Gastroesophageal sphincter (tissue), 4 donors: Measurements from ENCODE around the gene MED9. TPM values are rescaled to one million over a fixed set of nuclear protein-coding genes. Genes with fewer than 3 reads are reported as not detected.

Source experiments
- ATAC-seq: fragments of 150-250 bp; one replicate; pipeline ENCODE4 v1.9.1; 2016; ENCODE audit warnings: mild to moderate bottlenecking, moderate library complexity
- H3K27ac ChIP-seq, 4 donors: fragments of 200-600 bp; sonication (generic) in 3 of 4; 1 replicate in 3 of 4; 2 replicates in 1 of 4; pipeline ENCODE4 v1.5.1; 2016 to 2019
- H3K27me3 ChIP-seq: fragments of 200-600 bp; sonication (generic); one replicate; pipeline ENCODE4 v1.5.1; 2019
- H3K36me3 ChIP-seq, 2 donors: fragments of 200-600 bp; sonication (generic); one replicate each; pipeline ENCODE4 v1.5.1; 2019; ENCODE audit warnings: control low read depth in 1 of 2
- H3K4me1 ChIP-seq, 3 donors: fragments of 200-600 bp; sonication (generic); 1 replicate in 2 of 3; 2 replicates in 1 of 3; pipeline ENCODE4 v1.5.1; 2016 to 2019; ENCODE audit warnings: control low read depth in 2 of 3
- H3K4me3 ChIP-seq, 2 donors: fragments of 200-600 bp; sonication (generic); one replicate each; pipeline ENCODE4 v1.5.1; 2019; ENCODE audit warnings: mild to moderate bottlenecking in 1 of 2, moderate library complexity in 1 of 2
- H3K9me3 ChIP-seq, 3 donors: fragments of 200-600 bp; sonication (generic); one replicate each; pipeline ENCODE4 v1.5.1; 2017 to 2019; ENCODE audit warnings: control low read depth in 2 of 3
- CTCF ChIP-seq, 4 experiments: fragments of 200-600 bp in 2 of 4; fragments of 450-650 bp in 2 of 4; sonication (generic) in 1 of 4; IDR thresholded peaks; one replicate each; pipeline ENCODE4 v1.5.1; 2017 to 2019; ENCODE audit warnings: antibody characterized with exemption in 4 of 4, mild to moderate bottlenecking in 2 of 4, moderate library complexity in 2 of 4
- EP300 ChIP-seq: sonication (generic); formaldehyde crosslinking; IDR thresholded peaks from one replicate; pipeline ENCODE4 v1.6.1; 2017; ENCODE audit warnings: antibody characterized with exemption, mild to moderate bottlenecking
- POLR2A ChIP-seq, 2 donors: fragments of 450-650 bp; IDR thresholded peaks; one replicate each; pipeline ENCODE4 v1.6.1; 2017; ENCODE audit warnings: antibody characterized with exemption in 2 of 2, mild to moderate bottlenecking in 2 of 2, moderate library complexity in 1 of 2
- POLR2AphosphoS5 ChIP-seq: sonication (generic); formaldehyde crosslinking; IDR thresholded peaks from one replicate; pipeline ENCODE4 v1.6.1; 2017; ENCODE audit warnings: antibody characterized with exemption
- WGBS, 2 donors: methylation state at CpG; one replicate each; pipeline ENCODE4 v1.1.5; 2018; ENCODE audit warnings: low coverage in 1 of 2; 5-methylcytosine and 5-hydroxymethylcytosine counted together
- total RNA-seq, 4 donors: library from RNA; depleted of rRNA; stranded (reverse); fragments of >200 nt; gene quantifications; one replicate each; pipeline ENCODE4 v1.1.0, GENCODE V29; 2016

MED9 gene
- total RNA-seq, 4 donors from 2014 or later, result 9.1 to 19.5 (median 16.6) TPM

GRCh38 chr17:17434477-17434876, 42.3 kb upstream of the MED9 start:
- peaks cover 50% of the 10 kb centered on the region for H3K27me3 ChIP-seq
- H3K9me3 ChIP-seq, result no peaks in the 10 kb centered on the region
- no peaks in the 10 kb centered on the region for H3K36me3 ChIP-seq
- 40 to 67% methylated on average over 1 of the region's 2 CpGs for WGBS, 2 donors
- no peak overlapping the region for H3K27ac ChIP-seq
- H3K4me1 ChIP-seq, result no peaks in the 10 kb centered on the region
- no peak for ATAC-seq
- H3K4me3 ChIP-seq, result no peak overlapping the region
- TF ChIP-seq EP300 (no peak), CTCF (IDR thresholded peaks at IDR 0.05) (no peak), POLR2AphosphoS5 (no peak), POLR2A (IDR thresholded peaks at IDR 0.05) (no peak)

- 10 to 71% methylated on average over 1 to 2 of the region's 4 CpGs for WGBS, 2 donors
- no peak for ATAC-seq
- TF ChIP-seq POLR2A (IDR thresholded peaks at IDR 0.05) (no peak), POLR2AphosphoS5 (no peak), EP300 (no peak), CTCF (IDR thresholded peaks at IDR 0.05) (no peak)
Measured at GRCh38 chr17:17435323-17435722, 41.5 kb upstream of the MED9 start.

GRCh38 chr17:17437461-17437860, 39.3 kb upstream of the MED9 start:
- Histone ChIP-seq H3K4me3 (no peak overlapping the region), H3K4me1 (no peaks in the 10 kb centered on the region), H3K9me3 (no peaks in the 10 kb centered on the region), H3K27ac (no peak overlapping the region), H3K27me3 (peaks cover 36% of the 10 kb centered on the region), H3K36me3 (no peaks in the 10 kb centered on the region)
- no peak for TF ChIP-seq POLR2AphosphoS5
- no peak for TF ChIP-seq EP300
- no peak for TF ChIP-seq CTCF (IDR thresholded peaks at IDR 0.05)
- no peak for TF ChIP-seq POLR2A (IDR thresholded peaks at IDR 0.05)
- no CpG with 5 or more reads among the region's 9 CpGs for WGBS, 2 donors
- no peak for ATAC-seq

More at GRCh38 chr17:17435323-17435722, 41.5 kb upstream of the MED9 start:
- Histone ChIP-seq H3K4me1 (no peaks in the 10 kb centered on the region), H3K27ac (no peak overlapping the region), H3K4me3 (no peak overlapping the region), H3K27me3 (peaks cover 45% of the 10 kb centered on the region), H3K9me3 (no peaks in the 10 kb centered on the region), H3K36me3 (no peaks in the 10 kb centered on the region)

GRCh38 chr17:17437893-17438292, 38.9 kb upstream of the MED9 start:
- H3K27ac ChIP-seq, result no peak overlapping the region
- no peaks in the 10 kb centered on the region for H3K36me3 ChIP-seq
- H3K9me3 ChIP-seq, result no peaks in the 10 kb centered on the region
- H3K4me1 ChIP-seq, result no peaks in the 10 kb centered on the region
- H3K27me3 ChIP-seq, result peaks cover 32% of the 10 kb centered on the region
- WGBS, 2 donors, result 76 to 80% methylated on average over 2 to 3 of the region's 3 CpGs
- no peak overlapping the region for H3K4me3 ChIP-seq
- no peak for ATAC-seq
- TF ChIP-seq POLR2A (IDR thresholded peaks at IDR 0.05) (no peak), CTCF (IDR thresholded peaks at IDR 0.05) (no peak), EP300 (no peak), POLR2AphosphoS5 (no peak)

GRCh38 chr17:17440010-17440843, 36.6 kb upstream of the MED9 start:
- ATAC-seq, result no peak
- no peaks in the 10 kb centered on the region for H3K9me3 ChIP-seq
- 42 to 55% methylated on average over 5 to 6 of the region's 11 CpGs for WGBS, 2 donors

More at GRCh38 chr17:17440010-17440843, 36.6 kb upstream of the MED9 start:
- H3K36me3 ChIP-seq, result no peaks in the 10 kb centered on the region
- no peak overlapping the region for H3K27ac ChIP-seq
- no peaks in the 10 kb centered on the region for H3K4me1 ChIP-seq
- H3K27me3 ChIP-seq, result peaks cover 23% of the 10 kb centered on the region
- TF ChIP-seq EP300 (no peak), CTCF (IDR thresholded peaks at IDR 0.05) (peak in 2 of 4 experiments; percentile 33 to 43)
- no peak overlapping the region for H3K4me3 ChIP-seq
